GM12874 (cell line): ENCODE results near the gene LOXL3.

Source experiments
- TF ChIP-seq, protein P1 (sequence below): IDR thresholded peaks from 2 replicates; pipeline ENCODE4 v1.5.1; 2011; ENCODE audit warnings: low read depth, mild to moderate bottlenecking, control low read depth, low read length, moderate library complexity; ENCODE audit not compliant: insufficient read depth

Gene LOXL3

DNA sequence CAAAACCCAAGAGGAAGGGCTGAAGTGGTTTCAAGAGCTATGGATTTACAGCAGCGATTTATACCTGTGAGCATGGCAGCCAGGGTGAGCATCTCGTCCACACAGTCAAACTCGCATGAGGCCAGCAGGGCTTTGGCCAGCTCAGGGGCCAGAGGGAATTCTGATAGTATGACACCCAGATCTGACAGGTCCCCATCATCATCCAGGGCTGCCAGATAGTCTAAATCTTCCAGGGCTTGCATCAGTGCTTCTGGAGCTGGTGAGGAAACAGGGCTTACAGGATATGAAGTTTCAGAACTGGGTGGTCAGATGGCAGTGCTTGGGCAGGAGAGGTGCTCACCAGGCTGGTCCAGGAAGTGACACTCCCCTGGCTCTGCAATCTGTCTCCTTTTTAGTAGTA is 31.2 kb downstream of the LOXL3 start:
- TF ChIP-seq, protein P1, sequence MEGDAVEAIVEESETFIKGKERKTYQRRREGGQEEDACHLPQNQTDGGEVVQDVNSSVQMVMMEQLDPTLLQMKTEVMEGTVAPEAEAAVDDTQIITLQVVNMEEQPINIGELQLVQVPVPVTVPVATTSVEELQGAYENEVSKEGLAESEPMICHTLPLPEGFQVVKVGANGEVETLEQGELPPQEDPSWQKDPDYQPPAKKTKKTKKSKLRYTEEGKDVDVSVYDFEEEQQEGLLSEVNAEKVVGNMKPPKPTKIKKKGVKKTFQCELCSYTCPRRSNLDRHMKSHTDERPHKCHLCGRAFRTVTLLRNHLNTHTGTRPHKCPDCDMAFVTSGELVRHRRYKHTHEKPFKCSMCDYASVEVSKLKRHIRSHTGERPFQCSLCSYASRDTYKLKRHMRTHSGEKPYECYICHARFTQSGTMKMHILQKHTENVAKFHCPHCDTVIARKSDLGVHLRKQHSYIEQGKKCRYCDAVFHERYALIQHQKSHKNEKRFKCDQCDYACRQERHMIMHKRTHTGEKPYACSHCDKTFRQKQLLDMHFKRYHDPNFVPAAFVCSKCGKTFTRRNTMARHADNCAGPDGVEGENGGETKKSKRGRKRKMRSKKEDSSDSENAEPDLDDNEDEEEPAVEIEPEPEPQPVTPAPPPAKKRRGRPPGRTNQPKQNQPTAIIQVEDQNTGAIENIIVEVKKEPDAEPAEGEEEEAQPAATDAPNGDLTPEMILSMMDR, result no peak

DNA sequence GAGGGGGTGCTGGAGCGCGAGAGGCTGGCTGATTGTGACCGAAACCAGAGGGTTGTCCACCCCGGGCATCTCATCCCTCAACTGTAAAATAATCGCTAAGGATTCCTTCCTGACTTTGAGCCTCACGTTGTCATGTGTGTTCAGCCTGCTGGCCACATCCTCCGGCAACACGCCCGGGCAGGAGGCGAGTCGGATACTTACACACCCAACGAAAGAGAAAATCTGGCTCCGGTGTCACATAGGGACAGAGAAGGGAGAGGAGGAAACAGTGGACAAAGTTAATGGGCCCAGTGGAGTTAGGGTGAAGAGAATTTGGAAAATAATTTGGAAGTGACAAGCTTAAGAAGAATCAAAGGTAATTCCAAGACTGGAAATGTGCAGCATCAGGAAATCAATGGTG is 37.1 kb downstream of the LOXL3 start:
- TF ChIP-seq, protein P1, result no peak

DNA sequence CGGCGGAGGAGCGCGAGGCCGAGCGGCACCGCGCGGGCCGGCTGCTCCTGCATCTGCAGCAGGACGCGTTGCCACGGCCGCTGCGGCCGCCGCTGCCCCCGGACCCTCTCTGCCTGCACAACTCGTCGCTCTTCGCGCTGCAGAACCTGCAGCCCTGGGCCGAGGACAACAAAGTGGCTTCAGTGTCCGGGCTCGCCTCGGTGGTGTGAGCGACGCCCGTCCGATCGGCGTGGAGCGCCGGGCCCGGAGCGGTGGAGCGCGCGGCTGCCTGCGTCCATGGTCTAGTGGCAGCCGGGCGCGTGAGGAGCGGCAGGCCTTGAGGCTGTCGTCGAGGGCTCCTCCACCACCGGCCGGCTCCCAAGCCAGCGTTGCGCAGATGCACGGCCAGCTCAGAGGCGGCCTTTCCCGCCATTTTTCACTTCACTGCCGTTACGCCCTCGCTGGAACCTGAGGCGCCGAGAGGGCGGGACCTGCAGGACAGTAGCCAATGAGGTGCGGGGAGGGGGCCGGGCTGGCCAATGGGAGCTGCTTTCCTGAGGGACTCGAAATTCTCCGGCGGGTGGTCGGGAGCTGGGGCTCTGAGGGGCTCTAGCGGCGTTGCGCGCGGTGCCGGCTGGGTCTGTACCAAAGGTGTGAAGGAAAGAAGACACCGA is 37.6 kb downstream of the LOXL3 start:
- TF ChIP-seq, protein P1, result no peak

DNA sequence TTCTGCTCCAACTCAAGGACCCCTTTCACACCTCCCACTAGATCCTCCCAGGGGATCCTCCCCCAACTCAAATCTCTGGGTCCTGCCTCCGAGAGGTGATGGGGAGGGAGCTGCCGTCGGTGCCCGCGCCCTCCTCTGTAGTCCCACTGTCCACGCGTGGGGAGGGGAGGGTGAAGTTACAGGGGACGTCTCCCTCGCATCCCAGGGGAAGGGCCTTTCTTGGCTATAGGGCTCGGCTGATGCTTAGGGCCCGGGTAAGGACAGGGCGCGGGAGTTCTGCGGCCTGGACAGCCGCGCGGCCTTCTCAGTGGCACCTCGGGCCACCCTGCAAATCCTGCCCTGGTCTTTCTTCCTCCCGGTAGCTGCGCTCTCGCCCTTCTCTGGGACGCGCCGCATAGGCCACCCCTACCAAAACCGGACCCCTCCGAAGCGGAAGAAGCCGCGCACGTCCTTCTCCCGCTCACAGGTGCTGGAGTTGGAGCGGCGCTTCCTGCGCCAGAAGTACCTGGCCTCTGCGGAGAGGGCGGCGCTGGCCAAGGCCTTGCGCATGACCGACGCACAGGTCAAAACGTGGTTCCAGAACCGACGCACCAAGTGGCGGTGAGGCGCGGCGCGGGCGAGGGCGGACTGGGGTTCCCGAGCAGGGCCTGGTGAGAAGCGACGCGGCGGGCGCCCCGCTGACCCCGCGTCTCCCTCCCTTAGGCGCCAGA is 38.3 kb downstream of the LOXL3 start:
- TF ChIP-seq, protein P1, result no peak

DNA sequence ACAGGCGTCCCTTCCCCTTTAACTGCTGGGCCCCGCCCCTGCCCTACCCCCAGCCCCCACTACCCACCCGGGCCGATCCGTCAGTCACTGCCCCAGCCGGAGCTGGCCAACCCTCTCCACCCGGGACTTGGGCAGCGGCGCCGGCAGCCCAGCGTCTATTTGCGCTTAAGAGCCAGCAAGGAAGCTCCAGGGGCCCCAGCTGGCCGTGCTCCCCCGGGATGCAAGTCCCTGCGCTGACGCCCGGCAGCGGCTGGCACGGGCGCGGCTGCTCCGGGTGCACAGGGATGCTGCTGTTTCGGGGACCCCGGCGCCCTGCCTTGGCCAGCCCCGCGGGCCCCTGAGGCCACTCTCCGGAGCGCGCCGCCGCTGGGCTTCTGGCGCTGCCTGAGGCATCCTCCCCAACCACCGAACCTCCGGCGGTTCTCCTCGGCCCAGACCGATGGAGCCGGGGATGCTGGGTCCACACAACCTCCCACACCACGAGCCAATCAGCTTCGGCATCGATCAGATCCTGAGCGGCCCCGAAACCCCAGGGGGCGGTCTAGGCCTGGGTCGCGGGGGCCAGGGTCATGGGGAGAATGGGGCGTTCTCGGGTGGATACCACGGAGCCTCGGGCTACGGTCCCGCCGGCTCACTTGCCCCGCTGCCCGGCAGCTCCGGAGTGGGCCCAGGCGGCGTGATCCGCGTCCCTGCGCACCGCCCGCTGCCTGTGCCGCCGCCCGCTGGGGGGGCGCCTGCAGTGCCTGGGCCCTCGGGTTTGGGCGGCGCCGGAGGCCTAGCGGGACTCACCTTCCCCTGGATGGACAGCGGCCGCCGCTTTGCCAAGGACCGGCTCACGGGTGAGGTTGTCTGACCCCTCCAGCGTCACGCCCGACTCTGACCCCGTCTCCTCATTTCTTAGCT is 39.1 kb downstream of the LOXL3 start, which contains the start of gene TLX2:
Gene TLX2, plus strand, starts transcription at position 83 of the 903 bp plus-strand sequence. Its CDS starts 357 bp downstream, at position 440.
- TF ChIP-seq, protein P1, result no peak

DNA sequence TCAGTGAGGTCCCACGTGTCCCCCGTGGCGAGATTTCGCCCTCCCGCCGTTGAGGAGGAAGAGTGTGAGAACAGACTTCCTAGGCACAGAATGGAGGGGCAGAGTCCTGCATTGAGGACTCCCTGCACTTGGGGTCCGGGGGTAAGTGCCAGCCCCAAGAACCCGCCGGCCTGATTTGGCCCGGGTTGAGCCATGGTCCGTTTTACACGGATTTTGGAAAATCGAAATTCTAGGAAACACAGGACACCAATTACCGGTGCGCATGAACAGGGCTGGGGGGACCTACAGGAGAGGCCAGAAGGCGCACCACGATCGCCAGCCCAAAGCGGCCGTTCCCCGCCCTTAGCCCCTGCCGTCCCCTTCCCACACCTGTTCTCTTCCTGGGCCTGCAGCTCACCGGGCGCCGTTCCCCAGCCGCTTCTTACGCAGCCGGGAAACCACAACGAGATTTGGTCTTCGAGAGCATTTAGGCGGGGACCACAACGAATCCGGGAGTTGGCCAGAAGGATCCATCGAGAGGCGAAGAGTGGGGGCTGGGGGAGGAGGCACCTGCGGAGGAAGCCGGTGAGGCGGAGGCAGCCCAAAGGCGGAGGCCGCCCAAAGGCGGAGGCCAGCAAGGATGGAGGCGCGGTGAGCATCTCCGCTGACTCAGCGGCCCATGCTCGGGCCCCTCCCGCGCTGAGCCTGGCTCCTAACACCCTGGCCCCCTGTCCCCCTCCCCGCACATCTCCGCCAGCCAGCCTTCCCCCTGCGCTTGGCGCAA is 40.0 kb downstream of the LOXL3 start:
- TF ChIP-seq, protein P1, result no peak
